GM12878 (cell line): ENCODE data around the gene CUL5. TPM values are rescaled to one million over a fixed set of nuclear protein-coding genes. Genes with fewer than 3 reads are reported as not detected.

ENCODE experiments used
- ATAC-seq: fragments of 200-7000 bp; cut with Tn5 transposase; 3 replicates; pipeline ENCODE4 v1.9.1; 2020; ENCODE audit warnings: mild to moderate bottlenecking, moderate library complexity
- BruUV-seq: library from RNA; stranded (reverse); fragments of 400-500 nt; replicated peaks from 2 replicates; lab custom pipeline; 2021; lab: Mats Ljungman, UMichigan
- CTCF ChIA-PET: fragments of 300-600 bp; sonication (Branson Sonifier 250); formaldehyde crosslinking; extraction: SDS; loops from one replicate; lab custom pipeline; 2021; ENCODE audit warnings: inconsistent platforms; lab: Yijun Ruan, JAX
- POLR2A ChIA-PET: fragments of 350-600 bp; formaldehyde crosslinking; extraction: SDS; loops from one replicate; lab custom pipeline; 2021; ENCODE audit warnings: inconsistent platforms; lab: Charles Lee
- RAD21 ChIA-PET: fragments of 300-600 bp; sonication (Branson Sonifier 250); formaldehyde crosslinking; loops from one replicate; lab custom pipeline; 2023; ENCODE audit warnings: antibody characterized with exemption; ENCODE audit not compliant: unreplicated experiment; lab: Charles Lee
- SMC1A ChIA-PET: fragments of 300-600 bp; sonication (Branson Sonifier 250); formaldehyde crosslinking; loops from one replicate; lab custom pipeline; 2023; ENCODE audit not compliant: unreplicated experiment, uncharacterized antibody; lab: Charles Lee
- DNase-seq: peaks from one replicate; pipeline ENCODE4 v3.0.0-alpha.2; 2011; ENCODE audit warnings: low read depth, low spot score
- FAIRE-seq: peaks from 3 replicates; lab custom pipeline; 2011; peaks lifted over from hg19 to GRCh38; lab: Jason Lieb, UNC
- H2AFZ ChIP-seq: 2 replicates; pipeline ENCODE4 v1.6.0; 2011; ENCODE audit warnings: low read depth, low read length, control low read depth; ENCODE audit not compliant: control insufficient read depth
- H3K27ac ChIP-seq: 2 replicates; pipeline ENCODE4 v1.5.1; 2011; ENCODE audit warnings: control low read depth; ENCODE audit not compliant: control insufficient read depth, insufficient read depth
- H3K27me3 ChIP-seq, 2 experiments: replicated peaks in 1 of 2; 2 replicates each; pipeline versions ENCODE4 v1.6.0 to v1.6.1; 2011; ENCODE audit warnings: low read length in 1 of 2; ENCODE audit not compliant: control insufficient read depth in 2 of 2, insufficient read depth in 2 of 2
- H3K36me3 ChIP-seq, 2 experiments: 2 replicates each; pipeline ENCODE4 v1.5.1; 2011; ENCODE audit warnings: low read length in 1 of 2; ENCODE audit not compliant: control insufficient read depth in 2 of 2, insufficient read depth in 2 of 2
- H3K4me1 ChIP-seq: 2 replicates; pipeline ENCODE4 v1.6.1; 2011; ENCODE audit warnings: mild to moderate bottlenecking, low read length, moderate library complexity, mixed read lengths; ENCODE audit not compliant: control insufficient read depth, insufficient read depth
- H3K4me2 ChIP-seq: 2 replicates; pipeline ENCODE4 v1.6.0; 2011; ENCODE audit warnings: control low read depth; ENCODE audit not compliant: control insufficient read depth, insufficient read depth
- H3K4me3 ChIP-seq: fragments of 200-600 bp; sonication (generic); 2 replicates; pipeline ENCODE4 v1.5.1; 2016
- H3K79me2 ChIP-seq: 2 replicates; pipeline ENCODE4 v1.6.0; 2011; ENCODE audit warnings: low read length; ENCODE audit not compliant: control insufficient read depth, insufficient read depth
- H3K9ac ChIP-seq: 2 replicates; pipeline ENCODE4 v1.8.0; 2011; ENCODE audit warnings: low read length, control low read depth, mixed read lengths; ENCODE audit not compliant: control insufficient read depth, insufficient read depth
- H3K9me3 ChIP-seq: replicated peaks from 3 replicates; pipeline ENCODE4 v1.5.1; 2011; ENCODE audit warnings: mild to moderate bottlenecking, low read length; ENCODE audit not compliant: control insufficient read depth, insufficient read depth
- H4K20me1 ChIP-seq: 2 replicates; pipeline ENCODE4 v1.6.0; 2011; ENCODE audit not compliant: control insufficient read depth, insufficient read depth
- EP300 ChIP-seq, 2 experiments: fragments of 150-350 bp in 1 of 2; IDR thresholded peaks; 2 replicates each; pipeline ENCODE4 v1.6.1; 2011 to 2012; ENCODE audit warnings: low read depth in 2 of 2, low read length in 2 of 2, borderline replicate concordance in 1 of 2, improper control_type of control experiment in 1 of 2, inconsistent platforms in 1 of 2; ENCODE audit not compliant: control insufficient read depth in 1 of 2
- GABPA ChIP-seq: IDR thresholded peaks from 2 replicates; pipeline ENCODE4 v1.6.1; 2014; ENCODE audit warnings: antibody characterized with exemption, low read depth, mild to moderate bottlenecking, inconsistent platforms
- HDGF ChIP-seq: fragments of 450-650 bp; IDR thresholded peaks from 2 replicates; pipeline ENCODE4 v1.6.1; 2016; ENCODE audit warnings: antibody characterized with exemption
- PML ChIP-seq: IDR thresholded peaks from 2 replicates; pipeline ENCODE4 v1.6.1; 2012; ENCODE audit warnings: low read length, inconsistent platforms
- SMC3 ChIP-seq: IDR thresholded peaks from 2 replicates; pipeline ENCODE4 v1.6.1; 2011; ENCODE audit warnings: low read length, improper control_type of control experiment, borderline replicate concordance
- SREBF2 ChIP-seq: IDR thresholded peaks from 2 replicates; pipeline ENCODE4 v1.6.1; 2012; ENCODE audit warnings: mild to moderate bottlenecking, low read length
- WRNIP1 ChIP-seq: IDR thresholded peaks from 2 replicates; pipeline ENCODE4 v1.6.1; 2011; ENCODE audit warnings: low read depth, low read length, improper control_type of control experiment, borderline replicate concordance
- WGBS: methylation state at CpG from one replicate; pipeline ENCODE4 v1.1.6; 2016; ENCODE audit warnings: low lambda C conversion rate; ENCODE audit not compliant: insufficient replicate concordance, insufficient coverage; ENCODE audit errors: missing lambda C conversion rate; 5-methylcytosine and 5-hydroxymethylcytosine counted together
- in situ Hi-C: fragments of 300-500 bp; cut with MboI; formaldehyde crosslinking; loops from 9 replicates; pipeline ENCODE4 v1.14.3; 2018; ENCODE audit warnings: mixed read lengths
- intact Hi-C: fragments of 100-400 bp; cut with micrococcal nuclease; formaldehyde crosslinking; loops from one replicate; pipeline ENCODE4 v1.14.2; 2022; ENCODE audit not compliant: unreplicated experiment
- polyA plus RNA-seq, 11 experiments: library from polyadenylated mRNA; depleted of rRNA in 4 of 11; unstranded in 6 of 11; stranded (reverse) in 5 of 11; fragments of >200 nt; fragmentation: Nextera tagmentation in 4 of 11; fragmentation: Illumina TruSeq in 1 of 11; extraction: Ambion mirVana in 4 of 11; extraction: Trizol in 1 of 11; gene quantifications; 1 replicate in 1 of 11; 2 replicates in 10 of 11; pipeline versions ENCODE4 v1.2.1 to v1.2.3, GENCODE V29; 2011 to 2016; ENCODE audit warnings: inconsistent platforms in 2 of 11, missing spikeins in 2 of 11, low read depth in 1 of 11
- total RNA-seq, 4 experiments: library from RNA; depleted of rRNA in 3 of 4; stranded (reverse); fragments of >200 nt in 3 of 4; fragmentation: Illumina TruSeq in 1 of 4; extraction: Trizol in 1 of 4; gene quantifications; 2 replicates each; pipeline versions ENCODE4 v1.2.1 to v1.2.3, GENCODE V29; 2013 to 2021
- TF ChIP-seq, protein P1 (sequence below): fragments of 150-350 bp; IDR thresholded peaks from 2 replicates; pipeline ENCODE4 v1.6.1; 2014; ENCODE audit warnings: mild to moderate bottlenecking, low read depth, low read length
- TF ChIP-seq, protein P2 (sequence below): fragments of 450-650 bp; formaldehyde crosslinking; IDR thresholded peaks from 2 replicates; pipeline ENCODE4 v1.5.0; 2022; ENCODE audit warnings: mild to moderate bottlenecking, missing genetic modification characterization
- TF ChIP-seq, protein P3 (sequence below): fragments of 450-650 bp; IDR thresholded peaks from 2 replicates; pipeline ENCODE4 v1.6.1; 2016; ENCODE audit warnings: mild to moderate bottlenecking, moderate library complexity, borderline replicate concordance

The CUL5 gene
- total and polyA plus RNA-seq, 10 of the 15 experiments (the other 5 are each of a cell fraction or from before 2014, with no cell fraction given), result 9.1 to 37.6 (median 18.3) TPM

DNA sequence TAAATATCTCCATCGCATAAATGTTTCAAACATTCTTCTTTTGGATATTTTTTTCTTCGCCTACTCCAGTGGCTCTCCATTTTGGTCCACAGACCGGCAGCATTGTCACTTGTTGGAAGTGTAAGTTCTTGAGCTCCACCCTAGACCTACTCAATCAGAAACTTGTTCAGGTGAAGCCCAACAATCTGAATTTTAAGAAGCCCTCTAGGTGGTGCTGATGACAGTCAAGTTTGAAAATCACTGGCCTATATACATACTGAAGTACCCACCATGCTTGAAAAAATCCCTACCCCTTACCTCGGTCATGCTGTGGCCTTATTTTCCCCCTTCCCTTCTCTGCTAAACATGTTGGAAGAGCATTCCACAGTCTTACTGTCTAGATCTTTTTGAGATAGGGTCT, 102.4 kb downstream of the CUL5 start:
- no peaks in the 10 kb centered on the region for H3K27me3 ChIP-seq
- H2AFZ ChIP-seq, result no peak overlapping the region
- 84% methylated on average over 4 of the region's 4 CpGs for WGBS
- no peaks in the 10 kb centered on the region; a peak in 1 of 4 replicates for H3K36me3 ChIP-seq
- no peaks in the 10 kb centered on the region for H3K9me3 ChIP-seq
- SMC1A ChIA-PET, result interaction anchor here (0.7 to 2.0 kb wide), 3 partner anchors 100 to 539 kb away, joined by 3 to 5 read pairs (median 3); no protein-coding TSS in a partner anchor
- H3K27ac ChIP-seq, result no peak overlapping the region
- H3K4me2 ChIP-seq, result no peak overlapping the region
- POLR2A ChIA-PET, result interaction anchor here (1.4 kb wide), 1 partner anchor 107 kb away, joined by 3 read pairs; no protein-coding TSS in a partner anchor
- ATAC-seq (peak; percentile 75), DNase-seq (no peak), FAIRE-seq (no peak)
- in situ Hi-C loops, result no loop called here
- RAD21 ChIA-PET, result no interaction called here
- no peak overlapping the region for H3K4me3 ChIP-seq
- H3K79me2 ChIP-seq, result no peaks in the 10 kb centered on the region
- intact Hi-C loops, result no loop called here
- no TSS peak for BruUV-seq
- no peaks in the 10 kb centered on the region for H3K4me1 ChIP-seq
- H3K9ac ChIP-seq, result no peak overlapping the region
- no peaks in the 10 kb centered on the region for H4K20me1 ChIP-seq
- CTCF ChIA-PET, result interaction anchor here (0.7 to 1.8 kb wide), 4 partner anchors 13 to 543 kb away, joined by 3 to 4 read pairs (median 4); no protein-coding TSS in a partner anchor
- TF ChIP-seq, protein P1, sequence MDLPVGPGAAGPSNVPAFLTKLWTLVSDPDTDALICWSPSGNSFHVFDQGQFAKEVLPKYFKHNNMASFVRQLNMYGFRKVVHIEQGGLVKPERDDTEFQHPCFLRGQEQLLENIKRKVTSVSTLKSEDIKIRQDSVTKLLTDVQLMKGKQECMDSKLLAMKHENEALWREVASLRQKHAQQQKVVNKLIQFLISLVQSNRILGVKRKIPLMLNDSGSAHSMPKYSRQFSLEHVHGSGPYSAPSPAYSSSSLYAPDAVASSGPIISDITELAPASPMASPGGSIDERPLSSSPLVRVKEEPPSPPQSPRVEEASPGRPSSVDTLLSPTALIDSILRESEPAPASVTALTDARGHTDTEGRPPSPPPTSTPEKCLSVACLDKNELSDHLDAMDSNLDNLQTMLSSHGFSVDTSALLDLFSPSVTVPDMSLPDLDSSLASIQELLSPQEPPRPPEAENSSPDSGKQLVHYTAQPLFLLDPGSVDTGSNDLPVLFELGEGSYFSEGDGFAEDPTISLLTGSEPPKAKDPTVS, result no peak
- TF ChIP-seq SMC3 (no peak), GABPA (no peak), EP300 (IDR thresholded peaks at IDR 0.05; ENCODE audit: borderline replicate concordance in 1 of 2, control insufficient read depth in 1 of 2, low read depth in 2 of 2, low read length in 2 of 2) (no peak), WRNIP1 (no peak), PML (no peak), SREBF2 (no peak), HDGF (no peak)
- TF ChIP-seq, protein P2, sequence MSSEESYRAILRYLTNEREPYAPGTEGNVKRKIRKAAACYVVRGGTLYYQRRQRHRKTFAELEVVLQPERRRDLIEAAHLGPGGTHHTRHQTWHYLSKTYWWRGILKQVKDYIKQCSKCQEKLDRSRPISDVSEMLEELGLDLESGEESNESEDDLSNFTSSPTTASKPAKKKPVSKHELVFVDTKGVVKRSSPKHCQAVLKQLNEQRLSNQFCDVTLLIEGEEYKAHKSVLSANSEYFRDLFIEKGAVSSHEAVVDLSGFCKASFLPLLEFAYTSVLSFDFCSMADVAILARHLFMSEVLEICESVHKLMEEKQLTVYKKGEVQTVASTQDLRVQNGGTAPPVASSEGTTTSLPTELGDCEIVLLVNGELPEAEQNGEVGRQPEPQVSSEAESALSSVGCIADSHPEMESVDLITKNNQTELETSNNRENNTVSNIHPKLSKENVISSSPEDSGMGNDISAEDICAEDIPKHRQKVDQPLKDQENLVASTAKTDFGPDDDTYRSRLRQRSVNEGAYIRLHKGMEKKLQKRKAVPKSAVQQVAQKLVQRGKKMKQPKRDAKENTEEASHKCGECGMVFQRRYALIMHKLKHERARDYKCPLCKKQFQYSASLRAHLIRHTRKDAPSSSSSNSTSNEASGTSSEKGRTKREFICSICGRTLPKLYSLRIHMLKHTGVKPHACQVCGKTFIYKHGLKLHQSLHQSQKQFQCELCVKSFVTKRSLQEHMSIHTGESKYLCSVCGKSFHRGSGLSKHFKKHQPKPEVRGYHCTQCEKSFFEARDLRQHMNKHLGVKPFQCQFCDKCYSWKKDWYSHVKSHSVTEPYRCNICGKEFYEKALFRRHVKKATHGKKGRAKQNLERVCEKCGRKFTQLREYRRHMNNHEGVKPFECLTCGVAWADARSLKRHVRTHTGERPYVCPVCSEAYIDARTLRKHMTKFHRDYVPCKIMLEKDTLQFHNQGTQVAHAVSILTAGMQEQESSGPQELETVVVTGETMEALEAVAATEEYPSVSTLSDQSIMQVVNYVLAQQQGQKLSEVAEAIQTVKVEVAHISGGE (CRISPR knock-in tag), result no peak
- TF ChIP-seq, protein P3, sequence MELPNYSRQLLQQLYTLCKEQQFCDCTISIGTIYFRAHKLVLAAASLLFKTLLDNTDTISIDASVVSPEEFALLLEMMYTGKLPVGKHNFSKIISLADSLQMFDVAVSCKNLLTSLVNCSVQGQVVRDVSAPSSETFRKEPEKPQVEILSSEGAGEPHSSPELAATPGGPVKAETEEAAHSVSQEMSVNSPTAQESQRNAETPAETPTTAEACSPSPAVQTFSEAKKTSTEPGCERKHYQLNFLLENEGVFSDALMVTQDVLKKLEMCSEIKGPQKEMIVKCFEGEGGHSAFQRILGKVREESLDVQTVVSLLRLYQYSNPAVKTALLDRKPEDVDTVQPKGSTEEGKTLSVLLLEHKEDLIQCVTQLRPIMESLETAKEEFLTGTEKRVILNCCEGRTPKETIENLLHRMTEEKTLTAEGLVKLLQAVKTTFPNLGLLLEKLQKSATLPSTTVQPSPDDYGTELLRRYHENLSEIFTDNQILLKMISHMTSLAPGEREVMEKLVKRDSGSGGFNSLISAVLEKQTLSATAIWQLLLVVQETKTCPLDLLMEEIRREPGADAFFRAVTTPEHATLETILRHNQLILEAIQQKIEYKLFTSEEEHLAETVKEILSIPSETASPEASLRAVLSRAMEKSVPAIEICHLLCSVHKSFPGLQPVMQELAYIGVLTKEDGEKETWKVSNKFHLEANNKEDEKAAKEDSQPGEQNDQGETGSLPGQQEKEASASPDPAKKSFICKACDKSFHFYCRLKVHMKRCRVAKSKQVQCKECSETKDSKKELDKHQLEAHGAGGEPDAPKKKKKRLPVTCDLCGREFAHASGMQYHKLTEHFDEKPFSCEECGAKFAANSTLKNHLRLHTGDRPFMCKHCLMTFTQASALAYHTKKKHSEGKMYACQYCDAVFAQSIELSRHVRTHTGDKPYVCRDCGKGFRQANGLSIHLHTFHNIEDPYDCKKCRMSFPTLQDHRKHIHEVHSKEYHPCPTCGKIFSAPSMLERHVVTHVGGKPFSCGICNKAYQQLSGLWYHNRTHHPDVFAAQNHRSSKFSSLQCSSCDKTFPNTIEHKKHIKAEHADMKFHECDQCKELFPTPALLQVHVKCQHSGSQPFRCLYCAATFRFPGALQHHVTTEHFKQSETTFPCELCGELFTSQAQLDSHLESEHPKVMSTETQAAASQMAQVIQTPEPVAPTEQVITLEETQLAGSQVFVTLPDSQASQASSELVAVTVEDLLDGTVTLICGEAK, result no peak
